SK-N-SH treated with all-trans-retinoic acid at 6 μM for 48 hours (cell line): ENCODE results near the gene SASH1.

ENCODE experiments used
- ARNTL ChIP-seq: fragments of 450-650 bp; formaldehyde crosslinking; IDR thresholded peaks from 2 replicates; pipeline ENCODE4 v1.5.0; 2020; ENCODE audit warnings: low read depth, mild to moderate bottlenecking, moderate library complexity, borderline replicate concordance
- ISL1 ChIP-seq: fragments of 250-450 bp; sonication (Bioruptor Pico); IDR thresholded peaks from 2 replicates; pipeline ENCODE4 v2.1.2; 2022; ENCODE audit warnings: mild to moderate bottlenecking, moderate library complexity
- POU6F1 ChIP-seq: fragments of 250-450 bp; sonication (Bioruptor Pico); IDR thresholded peaks from 2 replicates; pipeline ENCODE4 v1.8.0; 2021; ENCODE audit warnings: low read depth, mild to moderate bottlenecking, moderate library complexity, borderline replicate concordance
- SNAI2 ChIP-seq: fragments of 250-450 bp; sonication (Bioruptor Pico); IDR thresholded peaks from 2 replicates; pipeline ENCODE4 v1.5.0; 2020; ENCODE audit warnings: mild to moderate bottlenecking, moderate library complexity

DNA sequence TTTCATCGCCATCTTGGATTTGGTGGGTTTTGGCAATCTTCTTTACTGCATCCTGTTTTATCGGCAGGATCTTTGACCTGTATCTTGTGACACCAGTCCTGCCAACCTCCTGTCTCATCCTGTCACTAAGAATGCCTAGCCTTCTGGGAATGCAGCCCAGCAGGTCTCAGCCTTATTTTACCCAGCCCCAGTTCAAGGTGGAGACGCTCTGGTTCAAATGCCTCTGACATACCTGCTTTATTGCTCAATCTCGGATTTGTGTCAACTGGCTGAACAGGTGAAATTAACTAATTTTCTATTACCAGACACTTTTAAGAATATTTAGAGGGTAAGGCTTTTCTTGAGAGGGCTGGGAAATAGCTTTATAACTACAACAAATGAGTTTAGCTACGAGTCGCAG lies 102.5 kb downstream of the SASH1 start:
- no peak for TF ChIP-seq POU6F1 (CRISPR knock-in tag)
- no peak for TF ChIP-seq SNAI2 (CRISPR knock-in tag)
- TF ChIP-seq ISL1 (CRISPR knock-in tag) = no peak
- TF ChIP-seq ARNTL (CRISPR knock-in tag) = no peak
